HepG2 (cell line): ENCODE measurements around the gene KDELR3.

Experiments
- KDM1A ChIP-seq: IDR thresholded peaks from 2 replicates; pipeline ENCODE4 v1.6.1; 2016; ENCODE audit warnings: missing compliant biosample characterization
- POLR2A ChIP-seq, 2 experiments: IDR thresholded peaks; 2 replicates each; pipeline ENCODE4 v1.6.1; 2011; ENCODE audit warnings: low read depth in 2 of 2, low read length in 2 of 2, mild to moderate bottlenecking in 1 of 2, moderate library complexity in 1 of 2; ENCODE audit not compliant: insufficient read depth in 1 of 2
- TF ChIP-seq, protein P1 (sequence below): sonication (generic); formaldehyde crosslinking; IDR thresholded peaks from 2 replicates; pipeline ENCODE4 v1.5.0; 2020; ENCODE audit warnings: mild to moderate bottlenecking, missing genetic modification reagents, moderate library complexity

DNA sequence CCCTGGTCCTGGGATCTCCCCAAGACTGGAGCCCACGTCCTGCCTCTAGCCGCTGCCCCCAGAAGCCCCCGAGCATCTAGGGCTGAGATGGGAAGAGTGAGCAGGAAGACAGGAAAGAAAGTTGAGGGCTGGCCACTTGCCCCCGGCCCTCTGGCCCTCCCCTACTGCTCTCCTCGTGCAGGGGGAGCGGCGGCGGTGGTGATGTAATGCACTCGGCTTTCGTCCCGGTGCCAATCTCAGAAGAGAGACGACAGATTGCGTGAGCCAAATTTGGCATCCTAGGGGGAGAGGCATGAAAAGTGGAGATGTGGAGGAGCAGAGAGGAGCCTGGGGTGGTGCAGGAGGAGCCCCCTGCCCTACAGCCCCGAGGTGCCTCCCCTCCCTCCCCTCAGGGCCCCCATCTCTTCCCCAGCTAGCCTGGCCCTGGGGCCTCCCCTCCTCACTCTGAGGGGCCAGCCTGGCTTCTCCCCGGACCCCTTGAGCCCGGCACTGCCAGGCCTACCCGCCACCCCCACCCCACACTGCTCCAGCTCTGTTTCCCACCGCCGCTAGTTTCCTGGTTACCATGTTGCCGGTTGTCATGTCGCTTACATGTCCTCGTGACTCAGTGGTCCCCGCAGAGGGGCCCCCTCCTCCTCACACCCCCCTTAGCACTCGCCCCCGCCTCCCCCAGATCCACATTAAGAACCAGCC is 15.4 kb upstream of the KDELR3 start:
- TF ChIP-seq KDM1A (CRISPR knock-in tag) (no peak), POLR2A (IDR thresholded peaks at IDR 0.05; ENCODE audit: insufficient read depth in 1 of 2, low read depth in 2 of 2, low read length in 2 of 2) (no peak)
- TF ChIP-seq, protein P1, sequence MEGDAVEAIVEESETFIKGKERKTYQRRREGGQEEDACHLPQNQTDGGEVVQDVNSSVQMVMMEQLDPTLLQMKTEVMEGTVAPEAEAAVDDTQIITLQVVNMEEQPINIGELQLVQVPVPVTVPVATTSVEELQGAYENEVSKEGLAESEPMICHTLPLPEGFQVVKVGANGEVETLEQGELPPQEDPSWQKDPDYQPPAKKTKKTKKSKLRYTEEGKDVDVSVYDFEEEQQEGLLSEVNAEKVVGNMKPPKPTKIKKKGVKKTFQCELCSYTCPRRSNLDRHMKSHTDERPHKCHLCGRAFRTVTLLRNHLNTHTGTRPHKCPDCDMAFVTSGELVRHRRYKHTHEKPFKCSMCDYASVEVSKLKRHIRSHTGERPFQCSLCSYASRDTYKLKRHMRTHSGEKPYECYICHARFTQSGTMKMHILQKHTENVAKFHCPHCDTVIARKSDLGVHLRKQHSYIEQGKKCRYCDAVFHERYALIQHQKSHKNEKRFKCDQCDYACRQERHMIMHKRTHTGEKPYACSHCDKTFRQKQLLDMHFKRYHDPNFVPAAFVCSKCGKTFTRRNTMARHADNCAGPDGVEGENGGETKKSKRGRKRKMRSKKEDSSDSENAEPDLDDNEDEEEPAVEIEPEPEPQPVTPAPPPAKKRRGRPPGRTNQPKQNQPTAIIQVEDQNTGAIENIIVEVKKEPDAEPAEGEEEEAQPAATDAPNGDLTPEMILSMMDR (CRISPR knock-in tag): no peak
